ENCODE measurements around the gene MRPS18C.

GRCh38 chr4:83490876-83491450 is 35.1 kb downstream of the MRPS18C start:
- no peak for TF ChIP-seq MXI1 (IDR thresholded peaks at IDR 0.05; ENCODE audit: borderline replicate concordance, low read depth, low read length)
- TF ChIP-seq CTCF (conservative IDR thresholded peaks at IDR 0.05; ENCODE audit: low read depth, low read length), result peak; percentile 65
- no peak for TF ChIP-seq MAFK (IDR thresholded peaks at IDR 0.05; ENCODE audit: low read depth, low read length)
- TF ChIP-seq POLR2A (IDR thresholded peaks at IDR 0.05; ENCODE audit: low read depth, low read length), result no peak
- no peak for TF ChIP-seq CEBPB (IDR thresholded peaks at IDR 0.05; ENCODE audit: low read depth, low read length)
- TF ChIP-seq RAD21 (IDR thresholded peaks at IDR 0.05; ENCODE audit: low read length), result peak; percentile 48
- no peak for TF ChIP-seq FOS (IDR thresholded peaks at IDR 0.05; ENCODE audit: low read depth, low read length)
- TF ChIP-seq RFX5 (IDR thresholded peaks at IDR 0.05; ENCODE audit: low read depth, low read length), result no peak
- no peak for TF ChIP-seq MAZ (IDR thresholded peaks at IDR 0.05; ENCODE audit: borderline replicate concordance, low read depth, low read length)
- peak; percentile 53 for TF ChIP-seq SMC3 (IDR thresholded peaks at IDR 0.05; ENCODE audit: low read depth, low read length)
- no peak for TF ChIP-seq USF2 (IDR thresholded peaks at IDR 0.05; ENCODE audit: low read depth, low read length)
- TF ChIP-seq RCOR1 (IDR thresholded peaks at IDR 0.05; ENCODE audit: insufficient replicate concordance, low read length), result no peak

Measured in IMR-90 (cell line).